HCT116 (cell line): ENCODE measurements around the gene IFITM2. TPM values are rescaled to one million over a fixed set of nuclear protein-coding genes. Genes with fewer than 3 reads are reported as not detected.

ENCODE experiments used
- ATAC-seq: fragments of 200-7000 bp; cut with Tn5 transposase; 2 replicates; pipeline ENCODE4 v1.9.1; 2020; ENCODE audit warnings: mild to moderate bottlenecking, moderate library complexity
- BruUV-seq: library from RNA; stranded (reverse); fragments of 400-500 nt; replicated peaks from 2 replicates; lab custom pipeline; 2021; lab: Mats Ljungman, UMichigan
- CTCF ChIA-PET: fragments of 300-600 bp; sonication (Branson Sonifier 250); formaldehyde crosslinking; loops from one replicate; lab custom pipeline; 2021; ENCODE audit warnings: antibody characterized with exemption; lab: Charles Lee
- POLR2A ChIA-PET: fragments of 300-600, 350-600 bp; sonication (Branson Sonifier 250); formaldehyde crosslinking; loops from one replicate; lab custom pipeline; 2021; ENCODE audit warnings: antibody characterized with exemption; lab: Charles Lee
- RAD21 ChIA-PET, 2 experiments: fragments of 300-600 bp; sonication (Branson Sonifier 250); formaldehyde crosslinking; loops; one replicate each; lab custom pipeline; 2023; ENCODE audit warnings: low total read pairs in 2 of 2; ENCODE audit not compliant: uncharacterized antibody in 2 of 2, unreplicated experiment in 2 of 2, low non-redundant PET in 1 of 2; lab: Charles Lee
- DNase-seq: peaks from one replicate; pipeline ENCODE4 v3.0.0-alpha.2; 2010; ENCODE audit warnings: low read depth, low spot score
- H2AFZ ChIP-seq: fragments of 200-600 bp; shearing (Covaris generic), sonication (generic); 2 replicates; pipeline ENCODE4 v1.6.1; 2017; ENCODE audit warnings: low read depth, mixed run types, mixed read lengths, antibody characterized with exemption, low read length; ENCODE audit not compliant: poor library complexity, severe bottlenecking
- H3K27ac ChIP-seq: 2 replicates; pipeline ENCODE4 v1.5.1; 2012; ENCODE audit warnings: low read depth, low read length
- H3K27me3 ChIP-seq: fragments of 200-600 bp; sonication (generic); 2 replicates; pipeline ENCODE4 v1.6.1; 2016; ENCODE audit warnings: mixed run types, low read length, mixed read lengths; ENCODE audit not compliant: insufficient read depth
- H3K36me3 ChIP-seq, 2 experiments: fragments of 200-500 bp in 1 of 2; fragments of 200-600 bp in 1 of 2; sonication (Bioruptor generic) in 1 of 2; sonication (generic) in 1 of 2; 2 replicates each; pipeline versions ENCODE4 v1.5.1 to v1.6.1; 2014 to 2016; ENCODE audit warnings: low read length in 2 of 2, inconsistent platforms in 1 of 2, mixed read lengths in 1 of 2, mixed run types in 1 of 2; ENCODE audit not compliant: insufficient read depth in 2 of 2, control insufficient read depth in 1 of 2
- H3K4me1 ChIP-seq, 2 experiments: fragments of 200-600 bp in 1 of 2; sonication (generic) in 1 of 2; 2 replicates each; pipeline versions ENCODE4 v1.5.1 to v1.6.1; 2012 to 2017; ENCODE audit warnings: low read length in 2 of 2, inconsistent platforms in 1 of 2, mild to moderate bottlenecking in 1 of 2, mixed read lengths in 1 of 2, mixed run types in 1 of 2, moderate library complexity in 1 of 2; ENCODE audit not compliant: insufficient read depth in 2 of 2, control insufficient read depth in 1 of 2
- H3K4me2 ChIP-seq: fragments of 200-600 bp; sonication (generic); 2 replicates; pipeline ENCODE4 v1.6.1; 2017; ENCODE audit warnings: mixed run types, low read length, mixed read lengths
- H3K4me3 ChIP-seq, 2 experiments: fragments of 200-600 bp in 1 of 2; sonication (generic) in 1 of 2; replicated peaks in 1 of 2; 2 replicates each; pipeline ENCODE4 v1.5.1; 2011 to 2016; ENCODE audit warnings: low read length in 2 of 2, control low read depth in 1 of 2, low read depth in 1 of 2, mild to moderate bottlenecking in 1 of 2, mixed read lengths in 1 of 2, mixed run types in 1 of 2
- H3K79me2 ChIP-seq: fragments of 200-600 bp; sonication (generic); 2 replicates; pipeline ENCODE4 v1.6.1; 2017; ENCODE audit warnings: mild to moderate bottlenecking, mixed run types, low read length, moderate library complexity, mixed read lengths; ENCODE audit not compliant: insufficient read depth
- H3K9ac ChIP-seq: fragments of 200-600 bp; sonication (generic); 2 replicates; pipeline ENCODE4 v1.6.1; 2016; ENCODE audit warnings: low read length, mixed read lengths
- H3K9me2 ChIP-seq: fragments of 200-600 bp; sonication (generic), shearing (Covaris generic); 2 replicates; pipeline ENCODE4 v1.6.1; 2017; ENCODE audit warnings: mixed run types, mild to moderate bottlenecking, moderate library complexity; ENCODE audit not compliant: insufficient read depth
- H3K9me3 ChIP-seq, 2 experiments: fragments of 200-500 bp in 1 of 2; fragments of 200-600 bp in 1 of 2; sonication (Bioruptor generic) in 1 of 2; sonication (generic) in 1 of 2; 2 replicates each; pipeline ENCODE4 v1.6.1; 2014 to 2017; ENCODE audit warnings: low read length in 2 of 2, mixed read lengths in 2 of 2, inconsistent platforms in 1 of 2, low read depth in 1 of 2, mild to moderate bottlenecking in 1 of 2, mixed run types in 1 of 2, moderate library complexity in 1 of 2; ENCODE audit not compliant: control insufficient read depth in 1 of 2, insufficient read depth in 1 of 2
- H4K20me1 ChIP-seq: fragments of 200-600 bp; sonication (generic), shearing (Covaris generic); 2 replicates; pipeline ENCODE4 v1.6.1; 2017; ENCODE audit warnings: mixed run types, mild to moderate bottlenecking, moderate library complexity; ENCODE audit not compliant: insufficient read depth
- ATF3 ChIP-seq: IDR thresholded peaks from 2 replicates; pipeline ENCODE4 v1.6.1; 2012
- CBX3 ChIP-seq: IDR thresholded peaks from 2 replicates; pipeline ENCODE4 v1.6.1; 2012; ENCODE audit warnings: low read depth
- CEBPB ChIP-seq: IDR thresholded peaks from 2 replicates; pipeline ENCODE4 v1.6.1; 2012; ENCODE audit warnings: low read depth
- CTCF ChIP-seq, 3 experiments: fragments of 200-600 bp in 1 of 3; sonication (generic) in 1 of 3; IDR thresholded peaks in 2 of 3; conservative IDR thresholded peaks in 1 of 3; 2 replicates each; pipeline ENCODE4 v1.5.1; 2012 to 2017; ENCODE audit warnings: low read depth in 2 of 3, low read length in 2 of 3, antibody characterized with exemption in 1 of 3, borderline replicate concordance in 1 of 3, control low read depth in 1 of 3, mild to moderate bottlenecking in 1 of 3, mixed read lengths in 1 of 3, mixed run types in 1 of 3, moderate library complexity in 1 of 3; ENCODE audit not compliant: insufficient read depth in 1 of 3
- EZH2phosphoT487 ChIP-seq: fragments of 200-600 bp; IDR thresholded peaks from 2 replicates; pipeline ENCODE4 v1.6.1; 2018; ENCODE audit warnings: antibody characterized with exemption, borderline replicate concordance
- FOSL1 ChIP-seq: IDR thresholded peaks from 2 replicates; pipeline ENCODE4 v1.6.1; 2012; ENCODE audit warnings: low read depth
- MAX ChIP-seq: IDR thresholded peaks from 2 replicates; pipeline ENCODE4 v1.6.1; 2012
- POLR2A ChIP-seq: IDR thresholded peaks from 2 replicates; pipeline ENCODE4 v1.7.0; 2011; ENCODE audit warnings: borderline replicate concordance; ENCODE audit not compliant: insufficient read depth, insufficient read length; ENCODE audit errors: extremely low read depth
- POLR2AphosphoS5 ChIP-seq: IDR thresholded peaks from 2 replicates; pipeline ENCODE4 v1.6.1; 2011; ENCODE audit warnings: mild to moderate bottlenecking, low read depth, low read length, moderate library complexity
- SIN3A ChIP-seq: IDR thresholded peaks from 2 replicates; pipeline ENCODE4 v1.6.1; 2012; ENCODE audit warnings: low read depth
- TCF7L2 ChIP-seq: IDR thresholded peaks from 2 replicates; pipeline ENCODE4 v1.7.0; 2011; ENCODE audit warnings: borderline replicate concordance, inconsistent platforms; ENCODE audit not compliant: insufficient read depth, insufficient read length; ENCODE audit errors: extremely low read depth
- ZFX ChIP-seq: fragments of 450-650 bp; IDR thresholded peaks from 2 replicates; pipeline ENCODE4 v1.6.1; 2017
- intact Hi-C: fragments of 100-400 bp; cut with micrococcal nuclease; formaldehyde crosslinking; loops from 2 replicates; pipeline ENCODE4 v1.10.0; 2022
- total RNA-seq: library from RNA; stranded (reverse); gene quantifications from one replicate; pipeline ENCODE4 v1.2.1, GENCODE V29; 2021; ENCODE audit not compliant: unreplicated experiment

Gene IFITM2
- total RNA-seq, 1 experiment from 2014 or later, result 106 TPM

- ChIA-PET RAD21 (no interaction called here), CTCF (interaction anchor here (0.6 kb wide), 1 partner anchor 28 kb away, joined by 4 read pairs; no protein-coding TSS in a partner anchor), POLR2A (no interaction called here)
- H4K20me1 ChIP-seq, result no peaks in the 10 kb centered on the region
- no TSS peak for BruUV-seq
- DNase-seq (no peak), ATAC-seq (no peak)
- H3K4me2 ChIP-seq, result no peak overlapping the region
- H3K36me3 ChIP-seq, result no peaks in the 10 kb centered on the region
- no peaks in the 10 kb centered on the region for H3K27me3 ChIP-seq
- TF ChIP-seq FOSL1 (no peak), ZFX (no peak), POLR2AphosphoS5 (no peak), EZH2phosphoT487 (no peak), TCF7L2 (no peak), ATF3 (no peak), SIN3A (no peak), CEBPB (no peak), MAX (no peak), CBX3 (no peak), CTCF (IDR thresholded peaks at IDR 0.05 in 2 of 3, conservative IDR thresholded peaks at IDR 0.05 in 1 of 3; ENCODE audit: borderline replicate concordance in 1 of 3, insufficient read depth in 1 of 3, low read depth in 2 of 3, low read length in 2 of 3) (no peak), POLR2A (no peak)
- TF ChIP-seq, all 23 proteins: peak for 0
- peaks cover 0 to 7% of the 10 kb centered on the region in 2 experiments; a peak in 2 of 4 replicates for H3K4me1 ChIP-seq
- H3K9me3 ChIP-seq, result no peaks in the 10 kb centered on the region
- no peak overlapping the region for H3K27ac ChIP-seq
- no peak overlapping the region for H2AFZ ChIP-seq
- H3K9me2 ChIP-seq, result no peaks in the 10 kb centered on the region
- no peaks in the 10 kb centered on the region for H3K79me2 ChIP-seq
- H3K4me3 ChIP-seq, result no peak overlapping the region
- intact Hi-C loops, result no loop called here
- H3K9ac ChIP-seq, result no peak overlapping the region
Measured at GRCh38 chr11:327581-327923, 19.9 kb downstream of the IFITM2 start.
